ENCODE results near the gene PNMA8B. TPM values are rescaled to one million over a fixed set of nuclear protein-coding genes. Genes with fewer than 3 reads are reported as not detected.

The PNMA8B gene
- total and polyA plus RNA-seq, 2 experiments from 2014 or later = 4.1 to 13.5 TPM

DNA sequence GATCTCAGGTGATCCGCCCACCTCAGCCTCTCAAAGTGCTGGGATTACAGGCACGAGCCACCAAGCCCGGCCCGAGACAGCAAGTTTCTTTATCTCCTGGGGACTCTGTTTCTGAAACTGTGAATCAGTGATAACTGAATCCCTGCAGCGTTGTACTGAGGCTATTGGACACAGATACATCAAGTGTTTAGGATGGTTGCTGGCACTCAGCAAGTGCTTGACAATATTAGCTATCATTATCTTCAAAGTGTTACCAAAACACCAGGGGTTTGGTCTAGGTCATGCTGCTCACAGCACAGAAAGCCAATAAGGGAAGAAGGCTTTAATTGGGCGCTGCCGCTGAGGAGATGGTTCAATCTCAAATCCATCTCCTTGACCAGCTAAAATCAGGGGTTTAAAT lies 46.4 kb downstream of the PNMA8B start:
- no peak overlapping the region for H3K27ac ChIP-seq
- no peak for DNase-seq (ENCODE audit: low read depth in 1 of 2, low spot score in 1 of 2)
- TF ChIP-seq, protein P1, sequence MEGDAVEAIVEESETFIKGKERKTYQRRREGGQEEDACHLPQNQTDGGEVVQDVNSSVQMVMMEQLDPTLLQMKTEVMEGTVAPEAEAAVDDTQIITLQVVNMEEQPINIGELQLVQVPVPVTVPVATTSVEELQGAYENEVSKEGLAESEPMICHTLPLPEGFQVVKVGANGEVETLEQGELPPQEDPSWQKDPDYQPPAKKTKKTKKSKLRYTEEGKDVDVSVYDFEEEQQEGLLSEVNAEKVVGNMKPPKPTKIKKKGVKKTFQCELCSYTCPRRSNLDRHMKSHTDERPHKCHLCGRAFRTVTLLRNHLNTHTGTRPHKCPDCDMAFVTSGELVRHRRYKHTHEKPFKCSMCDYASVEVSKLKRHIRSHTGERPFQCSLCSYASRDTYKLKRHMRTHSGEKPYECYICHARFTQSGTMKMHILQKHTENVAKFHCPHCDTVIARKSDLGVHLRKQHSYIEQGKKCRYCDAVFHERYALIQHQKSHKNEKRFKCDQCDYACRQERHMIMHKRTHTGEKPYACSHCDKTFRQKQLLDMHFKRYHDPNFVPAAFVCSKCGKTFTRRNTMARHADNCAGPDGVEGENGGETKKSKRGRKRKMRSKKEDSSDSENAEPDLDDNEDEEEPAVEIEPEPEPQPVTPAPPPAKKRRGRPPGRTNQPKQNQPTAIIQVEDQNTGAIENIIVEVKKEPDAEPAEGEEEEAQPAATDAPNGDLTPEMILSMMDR (IDR thresholded peaks at IDR 0.05; ENCODE audit: low read depth, low read length) = no peak
- H3K9me3 ChIP-seq (ENCODE audit: low read depth) = no peaks in the 10 kb centered on the region
- H3K27me3 ChIP-seq = no peaks in the 10 kb centered on the region
- no peak overlapping the region for H3K4me3 ChIP-seq
- H3K36me3 ChIP-seq = no peaks in the 10 kb centered on the region
- H3K4me1 ChIP-seq (ENCODE audit: low read depth) = peaks cover 6% of the 10 kb centered on the region

DNA sequence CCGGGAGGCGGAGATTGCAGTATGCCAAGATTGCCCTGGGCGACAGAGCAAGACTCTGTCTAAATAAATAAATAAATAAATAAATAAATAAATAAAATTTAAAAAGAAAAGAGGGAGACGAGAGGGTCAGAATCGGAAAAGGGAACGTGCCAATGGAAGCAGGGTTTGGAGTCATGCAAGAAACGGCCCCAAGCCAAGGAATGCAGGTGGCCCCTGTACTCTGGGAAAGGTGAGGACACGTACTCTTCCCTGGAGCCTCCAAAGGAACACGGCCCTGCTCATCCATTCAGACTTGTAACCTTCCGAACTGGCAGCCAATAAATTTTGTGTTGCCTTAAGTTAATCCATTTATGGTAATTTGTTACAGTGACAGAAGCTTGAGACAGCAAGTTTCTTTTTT lies 47.1 kb downstream of the PNMA8B start:
- no peaks in the 10 kb centered on the region for H3K36me3 ChIP-seq
- H3K9me3 ChIP-seq (ENCODE audit: low read depth) = no peaks in the 10 kb centered on the region
- peaks cover 6% of the 10 kb centered on the region for H3K4me1 ChIP-seq (ENCODE audit: low read depth)
- H3K27ac ChIP-seq = no peak overlapping the region
- TF ChIP-seq, protein P1 (IDR thresholded peaks at IDR 0.05; ENCODE audit: low read depth, low read length) = no peak
- no peak overlapping the region for H3K4me3 ChIP-seq
- DNase-seq (ENCODE audit: low read depth in 1 of 2, low spot score in 1 of 2) = no peak
- H3K27me3 ChIP-seq = no peaks in the 10 kb centered on the region

DNA sequence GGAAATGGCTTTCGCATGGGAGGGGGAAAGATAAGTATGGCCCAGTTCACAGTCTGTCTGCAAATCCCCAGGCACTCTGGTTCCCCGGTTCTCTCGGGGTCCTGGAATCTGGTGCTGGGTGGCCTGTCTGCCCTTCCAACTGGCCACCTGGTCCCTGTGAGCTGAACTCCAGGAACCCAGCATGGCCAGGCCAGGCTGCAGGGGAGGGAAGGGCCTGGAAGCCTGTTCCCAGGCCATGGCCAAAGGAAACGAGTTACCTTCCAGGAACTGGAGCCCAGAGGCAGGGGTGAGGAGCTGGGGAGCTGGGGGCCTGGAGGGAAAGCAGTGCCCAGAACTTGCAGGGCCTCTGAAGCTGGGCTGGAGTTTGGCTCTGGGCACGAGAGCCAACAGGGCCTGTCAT lies 47.8 kb downstream of the PNMA8B start:
- H3K36me3 ChIP-seq = no peaks in the 10 kb centered on the region
- H3K27ac ChIP-seq = no peak overlapping the region
- H3K4me3 ChIP-seq = no peak overlapping the region
- H3K9me3 ChIP-seq (ENCODE audit: low read depth) = no peaks in the 10 kb centered on the region
- H3K4me1 ChIP-seq (ENCODE audit: low read depth) = peaks cover 6% of the 10 kb centered on the region
- TF ChIP-seq, protein P1 (IDR thresholded peaks at IDR 0.05; ENCODE audit: low read depth, low read length) = no peak
- DNase-seq (ENCODE audit: low read depth in 1 of 2, low spot score in 1 of 2) = no peak
- no peaks in the 10 kb centered on the region for H3K27me3 ChIP-seq

DNA sequence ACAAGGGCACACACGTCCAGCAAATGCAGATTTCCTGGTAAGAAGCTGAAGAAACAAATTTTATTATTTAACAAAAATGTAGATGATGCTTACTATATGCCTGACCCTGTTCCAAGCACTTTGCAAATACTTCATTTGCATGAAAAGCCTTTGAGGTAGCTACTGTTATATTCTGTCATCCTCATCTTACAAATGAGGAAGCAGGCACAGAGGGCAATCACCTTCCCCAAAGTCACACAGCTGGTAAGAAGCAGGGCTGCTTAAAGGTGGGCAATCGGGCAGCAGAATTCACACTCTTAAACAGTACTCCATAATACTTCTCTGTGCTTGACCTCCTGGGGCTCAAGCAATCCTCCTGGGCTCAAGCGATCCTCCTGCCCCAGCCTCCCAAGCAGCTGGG lies 48.7 kb downstream of the PNMA8B start:
- H3K9me3 ChIP-seq (ENCODE audit: low read depth) = no peaks in the 10 kb centered on the region
- H3K4me3 ChIP-seq = no peak overlapping the region
- no peak overlapping the region for H3K27ac ChIP-seq
- peaks cover 6% of the 10 kb centered on the region for H3K4me1 ChIP-seq (ENCODE audit: low read depth)
- TF ChIP-seq, protein P1 (IDR thresholded peaks at IDR 0.05; ENCODE audit: low read depth, low read length) = no peak
- no peaks in the 10 kb centered on the region for H3K27me3 ChIP-seq
- no peak for DNase-seq (ENCODE audit: low read depth in 1 of 2, low spot score in 1 of 2)
- no peaks in the 10 kb centered on the region for H3K36me3 ChIP-seq

DNA sequence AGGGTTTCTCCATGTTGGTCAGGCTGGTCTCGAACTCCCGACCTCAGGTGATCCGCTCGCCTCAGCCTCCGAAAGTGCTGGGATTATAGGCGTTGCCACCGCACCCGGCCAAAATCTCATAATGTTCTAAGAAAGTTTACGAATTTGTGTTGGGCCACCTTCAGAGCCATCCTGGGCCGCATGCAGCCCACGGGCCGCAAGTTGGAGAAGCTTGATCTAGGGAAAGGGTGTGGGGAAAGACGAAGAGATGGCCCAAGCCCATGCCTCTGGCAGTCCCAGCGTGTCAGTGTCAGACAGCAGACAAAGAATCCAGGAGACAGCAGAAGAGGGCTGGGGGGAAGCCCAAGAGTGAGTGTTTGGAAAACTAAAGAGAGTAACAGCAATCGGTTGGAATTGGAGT lies 49.6 kb downstream of the PNMA8B start:
- Histone ChIP-seq H3K4me1 (ENCODE audit: low read depth) (peaks cover 4% of the 10 kb centered on the region), H3K9me3 (ENCODE audit: low read depth) (no peaks in the 10 kb centered on the region), H3K4me3 (no peak overlapping the region), H3K27me3 (no peaks in the 10 kb centered on the region), H3K36me3 (no peaks in the 10 kb centered on the region), H3K27ac (no peak overlapping the region)
- DNase-seq (ENCODE audit: low read depth in 1 of 2, low spot score in 1 of 2) = no peak
- TF ChIP-seq, protein P1 (IDR thresholded peaks at IDR 0.05; ENCODE audit: low read depth, low read length) = no peak

Measured in cardiac muscle cell (in vitro differentiated cells and primary cell).